Subcutaneous abdominal adipose tissue (tissue), 5 donors: ENCODE results near the gene PCNX3.
"Not testable (repeated sequence)": the region's sequence is repeated elsewhere in the genome, so short reads cannot be mapped to it uniquely, and the experiment has no call there.

Experiments
- H3K27ac ChIP-seq: one replicate; pipeline ENCODE4 v1.7.0; 2013; ENCODE audit warnings: low read depth, mild to moderate bottlenecking, inconsistent platforms, low read length, moderate library complexity
- H3K27me3 ChIP-seq, 5 donors: one replicate each; pipeline ENCODE4 v1.7.0; 2013; ENCODE audit warnings: low read length in 5 of 5, inconsistent platforms in 1 of 5; ENCODE audit not compliant: control insufficient read depth in 5 of 5, insufficient read depth in 4 of 5
- H3K36me3 ChIP-seq, 5 donors: one replicate each; pipeline ENCODE4 v1.7.0; 2013; ENCODE audit warnings: low read length in 5 of 5; ENCODE audit not compliant: control insufficient read depth in 5 of 5, insufficient read depth in 5 of 5
- H3K4me1 ChIP-seq, 5 donors: one replicate each; pipeline ENCODE4 v1.7.0; 2013; ENCODE audit warnings: low read length in 5 of 5, mild to moderate bottlenecking in 3 of 5, moderate library complexity in 1 of 5; ENCODE audit not compliant: control insufficient read depth in 5 of 5, insufficient read depth in 5 of 5
- H3K4me3 ChIP-seq, 5 donors: one replicate each; pipeline ENCODE4 v1.7.0; 2013; ENCODE audit warnings: low read length in 5 of 5, low read depth in 1 of 5
- H3K9ac ChIP-seq, 5 donors: one replicate each; pipeline ENCODE4 v1.7.0; 2013; ENCODE audit warnings: low read length in 5 of 5, mild to moderate bottlenecking in 4 of 5, moderate library complexity in 3 of 5
- H3K9me3 ChIP-seq, 5 donors: one replicate each; pipeline ENCODE4 v1.7.0; 2013; ENCODE audit warnings: low read length in 5 of 5; ENCODE audit not compliant: control insufficient read depth in 5 of 5
- donor health status: healthy.
- donor health status: healthy.
- donor health status: healthy.
- donor health status: healthy.
- donor health status: healthy.

PCNX3 gene

GRCh38 chr11:65637794-65638419 lies 22.3 kb downstream of the PCNX3 start, which contains the start of gene SIPA1:
TSS of gene SIPA1 (plus strand) at chr11:65638101. CDS start at chr11:65640922, 2,821 bp downstream.
- H3K4me1 ChIP-seq: peaks cover 10 to 53% (median 50%) of the 10 kb centered on the region in 5 donors
- peak within 1 kb of the TSS; percentile 38 to 86 (median 82) for H3K9ac ChIP-seq
- peak within 1 kb of the TSS; percentile 86 for H3K27ac ChIP-seq
- no peaks in the 10 kb centered on the region for H3K27me3 ChIP-seq
- H3K4me3 ChIP-seq: peak within 1 kb of the TSS; percentile 48 to 86 (median 84)
- peaks cover 0 to 61% (median 53%) of the 10 kb centered on the region in 5 donors for H3K36me3 ChIP-seq
- H3K9me3 ChIP-seq: no peaks in the 10 kb centered on the region

GRCh38 chr11:65639228-65639597 lies 23.6 kb downstream of the PCNX3 start:
- Histone ChIP-seq H3K4me1 (peaks cover 10 to 53% (median 50%) of the 10 kb centered on the region in 5 donors), H3K27ac (peak overlapping the region; percentile 86), H3K36me3 (peaks cover 0 to 60% (median 50%) of the 10 kb centered on the region in 5 donors), H3K4me3 (peak overlapping the region in 2 of 5 donors; percentile 42 to 86)
- not testable (repeated sequence) for H3K27me3 ChIP-seq, H3K9ac ChIP-seq, H3K9me3 ChIP-seq

- peaks cover 0 to 58% (median 49%) of the 10 kb centered on the region in 5 donors for H3K36me3 ChIP-seq
- H3K9me3 ChIP-seq: no peaks in the 10 kb centered on the region
- H3K27ac ChIP-seq: peak overlapping the region; percentile 65
- H3K4me1 ChIP-seq: peaks cover 10 to 53% (median 50%) of the 10 kb centered on the region in 5 donors
- no peaks in the 10 kb centered on the region for H3K27me3 ChIP-seq
- peak overlapping the region in 4 of 5 donors; percentile 15 to 50 (median 44) for H3K4me3 ChIP-seq
- H3K9ac ChIP-seq: peak overlapping the region in 3 of 5 donors; percentile 28 to 78 (median 73)
These were observed 24.3 kb downstream of the PCNX3 start for GRCh38 chr11:65639623-65640482.

GRCh38 chr11:65640483-65641296 lies 25.1 kb downstream of the PCNX3 start:
- Histone ChIP-seq H3K9me3 (no peaks in the 10 kb centered on the region), H3K4me3 (peak overlapping the region in 3 of 5 donors; percentile 42 to 50 (median 45)), H3K27me3 (no peaks in the 10 kb centered on the region), H3K4me1 (peaks cover 10 to 53% (median 50%) of the 10 kb centered on the region in 5 donors), H3K9ac (peak overlapping the region in 3 of 5 donors; percentile 28 to 78 (median 73)), H3K36me3 (peaks cover 0 to 58% (median 49%) of the 10 kb centered on the region in 5 donors), H3K27ac (peak overlapping the region; percentile 65)

GRCh38 chr11:65641297-65642013 lies 25.9 kb downstream of the PCNX3 start:
- no peak overlapping the region for H3K27ac ChIP-seq
- peak overlapping the region in 4 of 5 donors; percentile 22 to 61 (median 48) for H3K4me3 ChIP-seq
- no peaks in the 10 kb centered on the region for H3K27me3 ChIP-seq
- peaks cover 0 to 58% (median 50%) of the 10 kb centered on the region in 5 donors for H3K36me3 ChIP-seq
- H3K9ac ChIP-seq: peak overlapping the region in 2 of 5 donors; percentile 28 to 52
- peaks cover 10 to 53% (median 50%) of the 10 kb centered on the region in 5 donors for H3K4me1 ChIP-seq
- no peaks in the 10 kb centered on the region for H3K9me3 ChIP-seq

GRCh38 chr11:65642014-65642671 lies 26.6 kb downstream of the PCNX3 start:
- H3K9me3 ChIP-seq: no peaks in the 10 kb centered on the region
- H3K4me1 ChIP-seq: peaks cover 10 to 50% (median 44%) of the 10 kb centered on the region in 5 donors
- H3K27me3 ChIP-seq: no peaks in the 10 kb centered on the region
- H3K36me3 ChIP-seq: peaks cover 0 to 58% (median 46%) of the 10 kb centered on the region in 5 donors
- H3K27ac ChIP-seq: no peak overlapping the region
- peak overlapping the region in 1 of 5 donors; percentile 28 for H3K9ac ChIP-seq
- H3K4me3 ChIP-seq: peak overlapping the region in 3 of 5 donors; percentile 45 to 61 (median 50)

GRCh38 chr11:65643971-65644370 lies 28.4 kb downstream of the PCNX3 start:
- Histone ChIP-seq H3K27me3 (no peaks in the 10 kb centered on the region), H3K27ac (no peak overlapping the region), H3K4me1 (peaks cover 7 to 37% (median 29%) of the 10 kb centered on the region in 5 donors), H3K36me3 (peaks cover 0 to 74% (median 50%) of the 10 kb centered on the region in 5 donors), H3K4me3 (no peak overlapping the region), H3K9ac (no peak overlapping the region), H3K9me3 (no peaks in the 10 kb centered on the region)

GRCh38 chr11:65644837-65645236 lies 29.3 kb downstream of the PCNX3 start:
- no peak overlapping the region for H3K9ac ChIP-seq
- H3K36me3 ChIP-seq: peaks cover 0 to 83% (median 57%) of the 10 kb centered on the region in 5 donors
- H3K9me3 ChIP-seq: no peaks in the 10 kb centered on the region
- H3K4me1 ChIP-seq: peaks cover 3 to 32% (median 21%) of the 10 kb centered on the region in 5 donors
- H3K27ac ChIP-seq: no peak overlapping the region
- no peaks in the 10 kb centered on the region for H3K27me3 ChIP-seq
- H3K4me3 ChIP-seq: no peak overlapping the region
